AG04449 (cell line): Measurements from ENCODE around the gene SLC9A2.

ENCODE experiments used
- CTCF ChIA-PET: fragments of 350-600 bp; formaldehyde crosslinking; extraction: SDS; loops from one replicate; lab custom pipeline; 2021; ENCODE audit warnings: antibody characterized with exemption; lab: Yijun Ruan, JAX
- POLR2A ChIA-PET: fragments of 400-600, 350-600 bp; formaldehyde crosslinking; extraction: SDS; loops from one replicate; lab custom pipeline; 2020; ENCODE audit warnings: antibody characterized with exemption, inconsistent platforms; lab: Yijun Ruan, JAX
- DNase-seq: peaks from one replicate; pipeline ENCODE4 v3.0.0-alpha.2; 2010; ENCODE audit warnings: low read depth, low spot score
- H3K4me3 ChIP-seq: 2 replicates; pipeline ENCODE4 v1.5.1; 2011; ENCODE audit warnings: low read depth, mild to moderate bottlenecking, control low read depth, low read length
- CTCF ChIP-seq: IDR thresholded peaks from one replicate; pipeline ENCODE4 v1.5.1; 2011; ENCODE audit warnings: mild to moderate bottlenecking, moderate library complexity, low read length, control low read depth, inconsistent platforms; ENCODE audit not compliant: insufficient read depth; ENCODE audit errors: missing control alignments

SLC9A2 gene

GRCh38 chr2:102662833-102663232 lies 43.5 kb downstream of the SLC9A2 start:
- no peak overlapping the region for H3K4me3 ChIP-seq
- TF ChIP-seq CTCF = no peak
- POLR2A ChIA-PET = no interaction called here
- CTCF ChIA-PET = no interaction called here
- no peak for DNase-seq

- ChIA-PET CTCF (no interaction called here), POLR2A (no interaction called here)
- TF ChIP-seq CTCF = no peak
- no peak for DNase-seq
- no peak overlapping the region for H3K4me3 ChIP-seq
Observed at GRCh38 chr2:102663381-102663780, 44.0 kb downstream of the SLC9A2 start.

GRCh38 chr2:102664471-102664909 lies 45.1 kb downstream of the SLC9A2 start:
- no peak overlapping the region for H3K4me3 ChIP-seq
- no peak for DNase-seq
- POLR2A ChIA-PET = no interaction called here
- TF ChIP-seq CTCF = no peak
- CTCF ChIA-PET = no interaction called here

GRCh38 chr2:102667072-102667471 lies 47.7 kb downstream of the SLC9A2 start:
- H3K4me3 ChIP-seq = no peak overlapping the region
- DNase-seq = no peak
- no peak for TF ChIP-seq CTCF
- POLR2A ChIA-PET = no interaction called here
- CTCF ChIA-PET = no interaction called here

GRCh38 chr2:102668171-102668570 lies 48.8 kb downstream of the SLC9A2 start:
- TF ChIP-seq CTCF = no peak
- no peak for DNase-seq
- CTCF ChIA-PET = no interaction called here
- no peak overlapping the region for H3K4me3 ChIP-seq
- POLR2A ChIA-PET = no interaction called here

GRCh38 chr2:102669401-102669800 lies 50.0 kb downstream of the SLC9A2 start:
- DNase-seq = no peak
- no peak for TF ChIP-seq CTCF
- H3K4me3 ChIP-seq = no peak overlapping the region
- ChIA-PET CTCF (no interaction called here), POLR2A (no interaction called here)
